HG03097 (cell line): ENCODE measurements around the gene PRPS2.

Experiments used
- ATAC-seq: cut with Tn5 transposase; IDR thresholded peaks from one replicate; pipeline ENCODE4 v1.9.1; 2021; ENCODE audit not compliant: unreplicated experiment, low FRiP score

The PRPS2 gene

GRCh38 chrX:12791257-12792228 is at the start of gene PRPS2:
TSS of gene PRPS2 (plus strand) at chrX:12791412. CDS start at chrX:12791498, 86 bp downstream.
- ATAC-seq, result peak; percentile 80

GRCh38 chrX:12741416-12741815 is 49.8 kb upstream of the PRPS2 start:
- no peak for ATAC-seq

DNA sequence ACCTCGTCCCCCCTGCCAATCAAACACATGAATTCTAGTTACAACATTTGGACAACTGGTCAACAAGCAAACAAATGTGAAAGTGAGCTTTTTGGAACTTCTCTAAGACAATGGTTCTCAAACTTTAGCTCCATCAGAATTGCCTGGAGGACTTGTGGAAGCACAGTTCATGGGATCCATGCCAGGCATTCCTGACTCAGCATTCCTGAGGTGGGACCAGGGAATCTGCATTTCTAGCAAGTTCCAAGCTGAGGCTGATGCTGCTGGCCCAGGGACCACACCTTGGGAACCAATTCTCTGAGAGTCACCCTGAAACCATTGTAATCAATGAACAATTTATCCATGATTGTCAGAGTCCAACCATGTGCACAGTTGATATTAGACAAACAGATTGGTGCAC is 43.8 kb upstream of the PRPS2 start:
- no peak for ATAC-seq

DNA sequence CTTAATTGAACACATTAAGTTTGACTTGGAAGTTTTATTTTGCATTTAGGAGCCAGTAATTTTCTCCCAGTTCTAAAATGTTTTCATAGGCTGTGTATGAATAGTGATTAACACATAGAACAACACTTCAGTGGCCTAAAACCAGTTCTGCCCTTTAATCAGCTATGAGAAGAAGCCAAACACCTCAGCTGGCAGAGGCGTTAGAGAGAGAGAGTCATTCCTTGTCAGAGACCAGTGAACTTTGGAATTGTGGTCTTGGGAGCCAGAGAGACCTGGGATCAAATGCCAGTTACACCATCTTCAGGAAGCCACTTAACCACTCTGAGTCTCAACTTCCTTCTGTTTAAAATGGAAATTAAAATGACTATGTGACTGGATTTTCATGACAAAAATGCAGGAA is 39.3 kb upstream of the PRPS2 start:
- no peak for ATAC-seq

GRCh38 chrX:12753366-12753765 is 37.8 kb upstream of the PRPS2 start:
- ATAC-seq, result no peak

DNA sequence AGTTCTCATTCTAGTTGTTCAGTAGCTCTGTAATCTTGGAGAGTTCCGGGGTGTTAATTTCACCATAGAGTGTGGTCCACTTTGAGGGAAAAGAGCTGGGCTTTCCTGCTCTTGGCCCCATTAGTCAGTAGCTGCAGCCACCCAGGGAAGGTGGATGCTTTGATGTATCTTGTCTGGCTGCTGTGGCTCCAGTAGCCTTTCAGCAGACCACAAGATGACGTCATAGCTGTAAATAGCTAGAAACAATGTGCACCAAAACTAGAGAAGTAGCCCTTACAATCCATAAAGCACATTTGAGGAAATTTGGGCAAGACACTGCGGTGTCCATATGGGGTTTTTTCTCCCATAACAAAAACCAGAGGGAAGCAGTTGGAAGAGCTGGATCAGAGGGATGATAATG is 32.9 kb upstream of the PRPS2 start:
- ATAC-seq, result no peak

DNA sequence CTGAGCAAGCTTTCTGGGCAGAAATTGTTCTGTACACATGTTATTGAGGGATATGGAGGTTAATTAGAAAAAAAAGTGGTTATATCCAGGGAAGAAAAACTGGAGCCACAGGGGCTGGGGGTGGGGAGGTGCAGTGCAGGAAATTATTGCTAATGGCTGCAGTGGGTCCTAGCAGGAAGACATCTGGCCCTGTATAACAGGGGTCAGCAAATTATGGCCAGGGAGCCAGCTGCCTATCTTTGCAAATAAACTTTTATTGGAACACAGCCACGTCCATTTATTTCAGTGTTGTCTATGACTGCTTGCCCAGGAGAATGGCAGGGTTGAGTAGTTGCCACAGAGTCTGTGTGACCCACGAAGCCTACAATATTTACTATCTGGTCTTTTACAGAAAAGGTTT is 23.4 kb upstream of the PRPS2 start:
- ATAC-seq, result no peak

- ATAC-seq, result no peak
These were observed 22.7 kb upstream of the PRPS2 start for GRCh38 chrX:12768491-12768890.

DNA sequence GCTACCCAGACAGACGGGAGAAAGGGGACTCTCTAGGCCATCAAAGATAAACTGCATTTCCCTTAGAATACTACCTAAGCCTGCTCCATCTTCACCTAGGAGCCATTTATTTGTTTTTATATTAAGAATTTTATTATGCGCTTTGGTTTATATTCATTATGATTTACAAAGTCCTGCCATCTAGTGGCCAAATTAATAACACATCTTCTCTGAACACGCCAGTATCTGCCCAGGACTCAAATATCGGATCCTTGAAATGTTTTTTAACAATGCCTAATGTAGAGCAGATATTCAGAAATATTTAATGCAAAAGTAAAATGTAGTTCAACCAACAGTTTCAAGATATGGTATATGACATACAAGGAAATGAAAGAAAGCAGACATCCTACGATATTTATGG is 20.8 kb upstream of the PRPS2 start:
- ATAC-seq, result no peak

- ATAC-seq, result peak; percentile 94
These were observed 19.7 kb upstream of the PRPS2 start for GRCh38 chrX:12771445-12772069.

- ATAC-seq, result no peak
These were observed 13.5 kb upstream of the PRPS2 start for GRCh38 chrX:12777670-12778069.

DNA sequence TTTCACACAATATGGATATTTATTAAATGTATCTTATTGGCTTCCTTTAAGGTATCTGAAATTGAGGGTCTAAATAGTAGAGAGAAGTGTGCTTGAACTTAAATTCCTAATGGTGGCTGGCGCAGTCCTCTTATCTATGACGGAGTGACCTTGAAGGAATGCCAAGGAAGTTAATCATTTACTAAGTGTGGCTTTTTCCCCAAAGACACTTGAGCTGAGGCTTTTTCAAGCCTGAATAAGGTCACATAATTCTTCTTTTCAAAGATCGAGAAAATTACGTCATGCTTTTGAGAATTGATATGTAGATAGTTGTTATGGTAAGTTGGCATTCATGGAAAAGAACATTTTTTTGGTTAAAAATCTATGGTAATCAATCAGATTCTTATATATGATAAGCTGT is 11.7 kb upstream of the PRPS2 start:
- ATAC-seq, result no peak

DNA sequence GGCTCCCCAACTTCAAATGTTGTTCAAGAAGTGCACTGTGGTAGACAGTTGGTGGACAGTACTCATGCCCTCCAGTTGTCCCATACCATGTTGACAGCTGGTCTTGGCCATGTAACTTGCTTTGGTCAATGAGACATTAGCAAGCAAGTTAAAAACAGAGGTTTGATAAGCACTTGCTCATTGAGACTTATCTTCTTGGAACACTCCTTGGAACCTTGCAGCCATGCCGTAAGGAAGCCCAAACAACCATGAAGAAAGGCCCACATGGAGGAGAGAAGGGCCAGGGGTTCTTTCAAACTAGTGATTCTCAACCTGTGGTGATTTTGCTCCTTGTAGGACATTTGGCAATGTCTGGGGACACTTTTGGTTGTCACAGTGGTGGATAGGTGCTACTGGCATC is 2.6 kb upstream of the PRPS2 start:
- ATAC-seq, result no peak

- ATAC-seq, result no peak
These were observed 1.2 kb upstream of the PRPS2 start for GRCh38 chrX:12789976-12790375.

GRCh38 chrX:12790885-12791256 is 341 bp upstream of the PRPS2 start:
- ATAC-seq, result no peak

GRCh38 chrX:12792711-12793110 is 1.5 kb downstream of the PRPS2 start:
- no peak for ATAC-seq

DNA sequence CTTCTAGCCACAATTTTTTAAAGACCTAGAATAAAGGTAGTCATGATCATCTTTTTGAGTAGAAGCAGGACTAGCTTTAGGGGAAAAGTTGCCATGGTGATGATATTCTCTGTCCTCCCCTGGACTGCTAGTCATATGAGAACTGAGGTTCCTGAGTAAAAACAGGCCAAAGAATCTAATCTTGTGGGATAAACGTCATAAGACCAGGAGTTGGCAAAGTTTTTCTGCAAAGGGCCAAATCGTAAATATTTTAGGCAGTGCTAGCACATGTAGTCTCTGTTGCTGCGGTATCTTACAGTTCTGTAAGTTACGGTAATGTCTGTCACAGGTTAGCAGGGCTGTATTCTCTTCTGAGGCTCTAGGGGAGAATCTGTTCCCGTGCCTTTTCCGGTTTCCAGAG is 3.4 kb downstream of the PRPS2 start:
- no peak for ATAC-seq

DNA sequence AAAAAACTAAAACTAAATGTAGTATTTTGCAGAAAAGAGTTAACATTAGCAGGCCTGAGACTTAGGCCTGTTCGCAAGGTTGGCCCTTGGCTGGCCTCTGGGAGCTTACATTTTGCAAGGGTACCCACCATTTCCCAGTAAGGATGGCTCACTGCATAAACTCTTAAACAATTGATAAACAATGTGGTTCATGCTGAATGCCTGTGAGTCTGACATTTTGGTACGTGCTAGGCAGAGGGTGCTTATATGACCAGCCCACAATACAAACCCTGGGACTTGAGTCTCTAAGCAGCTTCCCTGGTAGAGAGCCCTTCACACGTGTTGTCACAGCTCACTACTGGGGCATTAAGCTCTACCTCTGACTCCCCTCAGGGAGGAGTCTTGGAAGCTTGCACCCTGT is 7.4 kb downstream of the PRPS2 start:
- no peak for ATAC-seq

GRCh38 chrX:12799118-12799517 is 7.9 kb downstream of the PRPS2 start:
- no peak for ATAC-seq

- no peak for ATAC-seq
These were observed 11.5 kb downstream of the PRPS2 start for GRCh38 chrX:12802741-12803140.

DNA sequence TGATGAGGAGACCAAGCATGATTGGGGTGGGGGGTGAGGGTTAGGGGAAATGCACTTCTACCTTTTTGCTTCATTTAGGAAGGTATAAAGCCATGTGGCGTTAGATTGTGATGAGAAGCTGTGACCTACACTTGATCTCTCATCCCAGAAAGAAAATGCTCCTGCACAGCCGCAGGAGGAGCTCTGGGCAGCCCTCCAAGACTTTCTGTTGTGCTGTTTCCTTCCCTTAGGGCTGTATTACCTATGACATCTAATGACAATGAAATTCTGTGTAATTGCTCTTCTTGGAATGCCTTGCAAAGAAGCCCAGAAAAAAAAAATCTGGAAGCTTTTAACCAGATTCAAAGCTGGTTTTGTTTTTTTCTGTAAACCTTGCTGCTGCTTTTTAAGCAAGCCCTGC is 13.4 kb downstream of the PRPS2 start:
- no peak for ATAC-seq

DNA sequence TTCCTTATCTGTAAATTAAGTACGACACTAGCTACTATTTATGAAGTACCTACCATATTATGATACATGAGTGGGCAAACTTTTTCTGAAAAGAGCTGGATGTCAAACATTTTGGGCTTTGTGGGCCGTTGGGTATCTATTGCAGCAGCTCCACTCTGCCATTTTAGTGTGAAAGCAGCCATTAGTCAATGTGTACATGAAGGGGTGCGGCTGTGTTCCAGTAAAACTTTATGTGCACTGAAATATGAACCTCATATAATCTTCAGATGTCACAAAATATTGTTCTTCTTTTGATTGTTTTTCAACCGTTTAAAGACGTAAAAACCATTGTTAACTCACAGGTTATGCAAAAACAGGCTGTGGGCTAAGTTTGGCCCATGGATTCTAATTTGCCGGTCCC is 14.1 kb downstream of the PRPS2 start:
- ATAC-seq, result no peak
